Measurements from ENCODE around the gene USP32.
"Not testable (repeated sequence)": the region's sequence is repeated elsewhere in the genome, so short reads cannot be mapped to it uniquely, and the experiment has no call there.

USP32 gene

GRCh38 chr17:60293580-60294335 lies 98.2 kb downstream of the USP32 start:
- FAIRE-seq = no peak

DNA sequence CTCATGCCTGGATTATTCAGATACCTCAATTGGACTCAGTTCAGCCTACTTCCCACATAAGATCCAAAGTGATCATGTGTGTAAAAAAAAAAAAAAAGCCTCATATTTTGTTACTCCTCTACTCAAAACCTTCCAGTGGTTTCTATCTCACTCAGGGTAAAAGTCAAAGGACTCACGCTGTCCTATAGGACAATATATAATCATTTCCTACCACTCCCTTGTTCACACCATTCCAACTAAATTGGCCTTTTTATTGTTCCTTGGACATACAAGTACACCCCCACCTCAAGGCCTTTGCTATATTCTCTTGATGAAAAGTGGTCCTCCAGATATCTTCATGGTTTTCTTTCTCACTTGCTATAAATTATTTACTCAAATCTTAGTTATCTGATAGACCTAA lies 99.2 kb downstream of the USP32 start:
- FAIRE-seq = no peak

GRCh38 chr17:60284709-60285108 lies 107.2 kb downstream of the USP32 start:
- FAIRE-seq = no peak

DNA sequence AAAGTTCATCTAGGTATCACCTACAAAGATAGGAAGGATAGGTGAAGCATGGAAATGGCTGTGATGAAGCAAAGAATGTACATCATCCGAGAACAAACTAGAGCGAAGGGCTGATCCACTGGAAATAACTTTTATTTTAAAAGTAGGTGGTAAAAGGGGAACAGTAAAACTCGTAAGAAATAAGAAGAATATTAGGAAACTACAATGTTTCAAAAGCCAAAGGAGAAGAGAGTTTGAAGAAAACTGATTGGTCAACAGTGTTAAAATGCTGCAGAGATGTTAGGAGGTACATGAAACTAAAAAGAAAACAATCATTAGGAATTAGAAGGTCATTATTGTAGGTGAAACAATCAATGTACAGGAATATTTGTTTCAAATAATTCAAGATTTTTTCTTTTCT lies 108.1 kb downstream of the USP32 start:
- FAIRE-seq = no peak

- no peak for FAIRE-seq
Observed at GRCh38 chr17:60280673-60281072, 111.3 kb downstream of the USP32 start.

DNA sequence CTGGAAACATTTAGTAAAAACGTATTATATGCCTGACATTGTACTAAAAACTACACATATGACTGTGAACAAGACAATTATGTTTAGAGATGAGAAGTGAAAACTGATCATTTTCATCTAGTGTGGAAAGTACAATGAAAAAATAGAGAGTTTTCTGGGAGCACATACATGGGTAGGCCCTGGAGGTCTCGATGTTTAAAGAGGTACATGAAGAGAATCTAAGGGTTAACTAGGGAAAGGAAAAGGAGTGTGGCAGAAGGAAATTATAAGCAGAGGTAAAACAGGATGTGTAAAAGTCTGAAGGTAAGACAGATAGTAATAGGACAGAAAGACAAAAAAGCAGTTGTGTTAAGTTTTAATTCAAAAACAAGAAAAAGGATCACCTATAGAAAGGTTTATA lies 113.7 kb downstream of the USP32 start:
- FAIRE-seq = no peak

DNA sequence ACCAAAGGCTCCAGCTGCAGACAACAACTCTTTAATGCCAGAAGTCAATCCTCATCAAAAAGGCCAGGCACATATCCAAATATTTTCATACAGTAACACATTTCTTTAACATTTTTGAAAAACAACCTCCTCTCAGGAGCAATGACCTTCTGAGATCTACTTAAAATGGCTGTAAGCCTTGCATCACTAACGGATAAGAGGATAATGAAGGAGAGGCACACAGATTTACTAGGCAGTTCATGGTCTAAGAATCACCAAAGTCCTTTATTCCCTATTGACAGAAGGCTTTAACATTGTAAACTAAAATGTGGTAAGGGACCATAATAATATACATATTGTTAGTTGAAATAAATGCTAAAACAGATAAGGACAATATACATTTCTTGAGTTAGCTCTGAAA lies 114.7 kb downstream of the USP32 start:
- FAIRE-seq = no peak

DNA sequence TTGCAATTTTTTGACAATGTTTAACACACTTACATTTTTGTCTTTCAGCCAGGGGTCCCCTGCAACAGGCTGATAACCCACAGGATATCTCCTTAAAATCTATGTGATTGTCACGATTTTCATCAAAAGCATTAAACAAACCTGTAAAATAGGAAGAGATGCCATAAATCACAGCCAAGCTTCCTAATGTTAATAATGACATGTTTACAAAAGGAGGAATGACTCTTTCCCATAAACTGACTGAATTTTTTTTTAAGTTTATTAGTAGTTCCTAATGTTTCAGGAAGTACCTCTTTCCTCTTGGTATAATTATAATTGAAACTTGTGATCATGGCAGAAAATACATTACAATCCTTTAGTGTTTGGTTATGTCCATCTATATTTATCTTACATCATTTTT lies 122.5 kb downstream of the USP32 start:
- FAIRE-seq = no peak

DNA sequence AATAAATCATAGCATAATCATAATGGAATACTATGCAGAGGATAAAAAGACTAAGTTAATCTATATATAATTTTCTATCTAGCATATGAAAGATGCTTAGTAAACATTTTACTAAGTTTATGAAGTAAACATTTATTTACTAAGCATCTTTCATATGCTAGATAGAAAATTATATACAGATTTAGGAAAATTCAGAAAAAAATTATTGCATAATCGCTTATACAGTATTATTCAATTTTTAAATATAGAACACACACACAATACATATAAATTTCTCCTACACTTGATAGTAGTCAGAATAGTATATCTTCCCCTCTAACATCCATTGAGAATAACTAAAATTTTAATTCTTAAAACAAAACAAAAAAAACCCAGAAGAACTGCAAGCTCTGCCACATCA lies 131.4 kb downstream of the USP32 start:
- no peak for FAIRE-seq

GRCh38 chr17:60258313-60258712 lies 133.6 kb downstream of the USP32 start:
- no peak for FAIRE-seq

- FAIRE-seq = no peak
Observed at GRCh38 chr17:60256174-60256573, 135.8 kb downstream of the USP32 start.

GRCh38 chr17:60253048-60253447 lies 138.9 kb downstream of the USP32 start:
- FAIRE-seq = no peak

DNA sequence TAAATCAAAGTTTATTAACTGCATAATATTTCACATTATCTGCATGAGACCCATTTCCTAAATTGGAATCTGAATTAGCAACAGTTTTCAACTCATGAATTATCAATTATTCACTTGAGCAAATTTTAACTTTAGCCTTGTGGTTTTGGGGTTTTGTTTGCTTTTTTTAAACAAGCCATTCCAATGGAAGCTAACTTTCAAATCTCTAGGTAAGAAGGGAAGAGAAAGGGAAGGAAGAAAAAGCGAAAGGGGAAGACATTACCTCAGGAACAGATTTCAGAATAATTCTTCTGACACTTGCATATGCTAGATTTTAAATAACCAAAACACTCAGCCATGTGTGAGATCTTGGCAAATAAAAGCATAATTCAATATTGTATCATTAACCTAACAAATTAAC lies 139.5 kb downstream of the USP32 start:
- FAIRE-seq = no peak

GRCh38 chr17:60249290-60249826 lies 142.6 kb downstream of the USP32 start:
- no peak for FAIRE-seq

- FAIRE-seq = no peak
Observed at GRCh38 chr17:60248618-60249289, 143.2 kb downstream of the USP32 start.

- FAIRE-seq = no peak
Observed at GRCh38 chr17:60247836-60248461, 144.0 kb downstream of the USP32 start.

DNA sequence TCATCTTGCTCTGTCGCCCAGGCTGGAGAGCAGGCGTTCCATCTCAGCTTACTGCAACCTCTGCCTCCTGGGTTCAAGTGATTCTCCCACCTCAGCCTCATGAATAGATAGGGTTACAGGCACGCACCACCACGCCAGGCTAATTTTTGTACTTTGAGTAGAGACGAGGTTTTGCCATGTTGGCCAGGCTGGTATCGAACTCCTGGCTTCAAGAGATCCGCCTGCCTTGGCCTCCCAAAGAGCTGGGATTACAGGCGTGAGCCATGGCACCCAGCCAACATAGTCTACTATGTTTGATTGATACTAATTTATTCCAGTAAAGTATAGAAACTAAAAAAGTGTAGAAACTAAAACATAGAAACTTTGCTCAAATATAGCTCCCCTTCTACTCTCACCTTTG lies 147.3 kb downstream of the USP32 start:
- FAIRE-seq = no peak

GRCh38 chr17:60240290-60240689 lies 151.6 kb downstream of the USP32 start:
- no peak for FAIRE-seq

DNA sequence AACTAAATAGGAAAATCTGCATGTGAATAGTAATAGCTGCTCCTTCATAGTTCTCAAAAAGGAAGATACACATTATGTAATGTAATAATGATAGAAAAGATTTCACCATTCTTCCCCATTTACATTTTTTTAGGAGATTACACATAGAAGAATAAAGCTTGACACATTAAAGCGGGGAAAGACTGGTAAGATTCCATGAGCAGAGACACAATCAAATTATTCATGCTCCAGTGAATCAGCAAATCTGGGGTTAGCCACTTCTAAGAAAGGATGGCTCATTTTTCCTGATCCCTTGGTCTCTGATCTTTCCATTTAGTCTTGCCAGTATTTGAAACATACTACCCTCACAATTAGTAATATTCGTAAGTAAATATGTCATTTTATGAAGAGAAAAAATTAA lies 160.2 kb downstream of the USP32 start:
- FAIRE-seq = no peak

GRCh38 chr17:60231234-60231633 lies 160.7 kb downstream of the USP32 start:
- FAIRE-seq = peak; percentile 60

GRCh38 chr17:60230358-60230757 lies 161.6 kb downstream of the USP32 start:
- no peak for FAIRE-seq

- peak; percentile 69 for FAIRE-seq
Observed at GRCh38 chr17:60229188-60229802, 162.6 kb downstream of the USP32 start.

DNA sequence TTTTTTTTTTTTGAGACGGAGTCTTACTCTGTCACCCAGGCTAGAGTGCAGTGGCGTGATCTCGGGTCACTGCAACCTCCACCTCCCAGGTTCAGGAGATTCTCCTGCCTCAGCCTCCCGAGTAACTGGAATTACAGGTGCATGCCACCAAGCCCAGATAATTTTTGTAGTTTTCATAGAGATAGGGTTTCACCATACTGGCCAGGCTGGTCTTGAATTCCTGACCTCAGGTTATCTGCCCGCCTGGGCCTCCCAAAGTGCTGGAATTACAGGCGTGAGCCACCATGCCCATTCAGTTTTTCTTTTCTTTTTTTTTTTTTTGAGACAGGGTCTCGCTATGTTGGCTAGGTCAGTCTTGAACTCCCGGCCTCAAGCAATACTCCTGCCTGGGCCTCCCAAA lies 164.7 kb downstream of the USP32 start:
- FAIRE-seq = not testable (repeated sequence)
